SK-N-MC (cell line): ENCODE results near the gene ENHO.

Source experiments
- EZH2 ChIP-seq: fragments of 200-600 bp; sonication (generic); IDR thresholded peaks from one replicate; pipeline ENCODE4 v1.6.1; 2017; ENCODE audit warnings: antibody characterized with exemption
- FOXP2 ChIP-seq: optimal IDR thresholded peaks from 2 replicates; pipeline ENCODE3; 2011; ENCODE audit warnings: mild to moderate bottlenecking, moderate library complexity; ENCODE audit not compliant: insufficient read depth; ENCODE audit errors: extremely low read length, control extremely low read depth
- POLR2AphosphoS5 ChIP-seq: IDR thresholded peaks from 2 replicates; pipeline ENCODE4 v1.6.1; 2012; ENCODE audit warnings: mild to moderate bottlenecking, low read depth, low read length, borderline replicate concordance

GRCh38 chr9:34541540-34541939, 18.8 kb upstream of the ENHO start:
- TF ChIP-seq EZH2: no peak
- no peak for TF ChIP-seq POLR2AphosphoS5
- no peak for TF ChIP-seq FOXP2
